CD4-positive, alpha-beta T cell (primary cell): ENCODE measurements around the gene CFB. TPM values are rescaled to one million over a fixed set of nuclear protein-coding genes. Genes with fewer than 3 reads are reported as not detected.

Experiments used
- ATAC-seq: fragments of 200-7000 bp; cut with Tn5 transposase; one replicate; pipeline ENCODE4 v1.10.0; 2022; ENCODE audit warnings: mild to moderate bottlenecking; ENCODE audit not compliant: poor library complexity
- CTCF ChIA-PET: fragments of 350-600 bp; sonication (Branson Sonifier 250); formaldehyde crosslinking; loops from one replicate; lab custom pipeline; 2021; ENCODE audit warnings: antibody characterized with exemption, inconsistent platforms; lab: Charles Lee
- POLR2A ChIA-PET: fragments of 350-600 bp; sonication (Branson Sonifier 250); formaldehyde crosslinking; loops from one replicate; lab custom pipeline; 2021; ENCODE audit warnings: antibody characterized with exemption, inconsistent platforms; lab: Charles Lee
- DNase-seq, 14 experiments: peaks; one replicate each; pipeline ENCODE4 v3.0.0-alpha.2; 2013 to 2020; ENCODE audit warnings: mixed read lengths in 2 of 14
- H3K27ac ChIP-seq, 2 donors: one replicate each; pipeline versions ENCODE4 v1.5.1 to v1.7.0; 2013; ENCODE audit warnings: low read length in 2 of 2, low read depth in 1 of 2, mild to moderate bottlenecking in 1 of 2
- H3K27me3 ChIP-seq, 2 experiments: 1 replicate in 1 of 2; 2 replicates in 1 of 2; pipeline versions ENCODE4 v1.6.1 to v1.7.0; 2013; ENCODE audit warnings: low read length in 2 of 2, control low read depth in 1 of 2, mild to moderate bottlenecking in 1 of 2, moderate library complexity in 1 of 2; ENCODE audit not compliant: insufficient read depth in 2 of 2, control insufficient read depth in 1 of 2
- H3K36me3 ChIP-seq: one replicate; pipeline ENCODE4 v1.6.1; 2013; ENCODE audit warnings: low read length, control low read depth; ENCODE audit not compliant: insufficient read depth
- H3K4me1 ChIP-seq: one replicate; pipeline ENCODE4 v1.6.1; 2013; ENCODE audit warnings: low read length, control low read depth; ENCODE audit not compliant: insufficient read depth
- H3K4me3 ChIP-seq: one replicate; pipeline ENCODE4 v1.5.1; 2013; ENCODE audit warnings: mild to moderate bottlenecking, low read length, moderate library complexity
- H3K9me3 ChIP-seq, 2 experiments: 1 replicate in 1 of 2; 2 replicates in 1 of 2; pipeline versions ENCODE4 v1.6.1 to v1.7.0; 2013; ENCODE audit warnings: low read length in 2 of 2, mild to moderate bottlenecking in 2 of 2, control low read depth in 1 of 2, moderate library complexity in 1 of 2; ENCODE audit not compliant: control insufficient read depth in 1 of 2, insufficient read depth in 1 of 2
- H3K27ac Mint-ChIP-seq: one replicate; pipeline ENCODE4 v1.8.0; 2020; ENCODE audit warnings: mixed read lengths
- H3K27me3 Mint-ChIP-seq: one replicate; pipeline ENCODE4 v1.8.0; 2021; ENCODE audit warnings: mixed read lengths
- H3K36me3 Mint-ChIP-seq: one replicate; pipeline ENCODE4 v1.8.0; 2021; ENCODE audit warnings: low read depth, mixed read lengths
- H3K4me1 Mint-ChIP-seq: one replicate; pipeline ENCODE4 v1.8.0; 2021; ENCODE audit warnings: low read depth, mixed read lengths
- H3K4me3 Mint-ChIP-seq: one replicate; pipeline ENCODE4 v1.8.0; 2020; ENCODE audit warnings: mild to moderate bottlenecking, mixed read lengths
- H3K9me3 Mint-ChIP-seq: one replicate; pipeline ENCODE4 v1.8.0; 2020; ENCODE audit warnings: mixed read lengths
- CTCF ChIP-seq: fragments of 200-600 bp; IDR thresholded peaks from one replicate; pipeline ENCODE4 v1.8.0; 2022; ENCODE audit warnings: antibody characterized with exemption, mild to moderate bottlenecking
- intact Hi-C, 2 experiments: fragments of 100-400 bp; cut with DNase I in 1 of 2; cut with micrococcal nuclease in 1 of 2; formaldehyde crosslinking; loops; one replicate each; pipeline versions ENCODE4 v1.15.1 to v1.9.0; 2023 to 2025; cut with DNase I, micrococcal nuclease
- total RNA-seq, 174 experiments: library from RNA in 2 of 174; stranded (reverse) in 2 of 174; gene quantifications; one replicate each; pipeline ENCODE4 v1.2.3 and lab custom pipeline; 2021 to 2026

The CFB gene
- total RNA-seq, 2 experiments from 2014 or later = 1.5 to 2.2 TPM

- peak; percentile 53 for ATAC-seq
- peaks cover 48% of the 10 kb centered on the region for H3K4me1 ChIP-seq
- H3K27ac ChIP-seq = peak within 1 kb of the TSS; percentile 82 to 89
- no peaks in the 10 kb centered on the region for H3K9me3 ChIP-seq
- DNase-seq = peak; percentile 69 to 94 (median 82)
- H3K27me3 ChIP-seq = no peaks in the 10 kb centered on the region
- intact Hi-C loops = loop anchor here (2.0 to 5.0 kb wide), 6 partner anchors 35 to 350 kb away; partner anchors contain the start of genes NELFE (in 2 of the 2), SKIC2 (in 2 of the 2), ATP6V1G2 (in 1 of the 2) and GPSM3 (in 1 of the 2)
- H3K9me3 Mint-ChIP-seq = no peaks in the 10 kb centered on the region
- H3K27ac Mint-ChIP-seq = peak within 1 kb of the TSS; percentile 98
- H3K4me3 Mint-ChIP-seq = peak within 1 kb of the TSS; percentile 98
- H3K36me3 ChIP-seq = peaks cover 16% of the 10 kb centered on the region
- no peak for TF ChIP-seq CTCF
- ChIA-PET CTCF (interaction anchor here (0.7 to 1.3 kb wide), 4 partner anchors 9 to 74 kb away, joined by 3 to 4 read pairs (median 4); partner anchors contain the start of gene DXO), POLR2A (interaction anchor here (0.6 to 2.7 kb wide), 22 partner anchors 33 to 1074 kb away, joined by 3 to 21 read pairs (median 4); partner anchors contain the start of genes ABHD16A, BAG6, DDX39B and DXO)
- H3K4me3 ChIP-seq = peak within 1 kb of the TSS; percentile 99
- peaks cover 46% of the 10 kb centered on the region for H3K36me3 Mint-ChIP-seq
- no peaks in the 10 kb centered on the region for H3K27me3 Mint-ChIP-seq
- peaks cover 43% of the 10 kb centered on the region for H3K4me1 Mint-ChIP-seq
These were observed 48.1 kb upstream of the CFB start, which contains the start of gene EHMT2 for GRCh38 chr6:31897612-31898382. TSS of gene EHMT2 (minus strand) at chr6:31897698. CDS start at chr6:31897677, 21 bp downstream.

- intact Hi-C loops = loop anchor here (2.0 to 5.0 kb wide), 4 partner anchors 36 to 351 kb away; partner anchors contain the start of genes ATP6V1G2 (in 1 of the 2), GPSM3 (in 1 of the 2), NELFE (in 1 of the 2) and NEU1 (in 1 of the 2)
- peak overlapping the region; percentile 82 to 89 for H3K27ac ChIP-seq
- TF ChIP-seq CTCF = no peak
- H3K36me3 ChIP-seq = peaks cover 9% of the 10 kb centered on the region
- POLR2A ChIA-PET = interaction anchor here (0.6 to 2.7 kb wide), 19 partner anchors 35 to 1073 kb away, joined by 3 to 21 read pairs (median 4); partner anchors contain the start of genes ABHD16A, BAG6, DDX39B and DXO
- Mint-ChIP-seq H3K4me3 (peak overlapping the region; percentile 98), H3K36me3 (peaks cover 39% of the 10 kb centered on the region), H3K9me3 (no peaks in the 10 kb centered on the region), H3K27me3 (no peaks in the 10 kb centered on the region), H3K27ac (peak overlapping the region; percentile 98), H3K4me1 (peaks cover 46% of the 10 kb centered on the region)
- peak overlapping the region; percentile 99 for H3K4me3 ChIP-seq
- no peaks in the 10 kb centered on the region for H3K9me3 ChIP-seq
- peaks cover 50% of the 10 kb centered on the region for H3K4me1 ChIP-seq
- ATAC-seq = peak; percentile 53
- no peaks in the 10 kb centered on the region for H3K27me3 ChIP-seq
- CTCF ChIA-PET = interaction anchor here (1.1 to 1.3 kb wide), 3 partner anchors 9 to 73 kb away, joined by 3 to 4 read pairs (median 4); partner anchors contain the start of gene DXO
- peak in 8 of 14 experiments; percentile 15 to 80 (median 44) for DNase-seq
These were observed 47.4 kb upstream of the CFB start for GRCh38 chr6:31898383-31899011.

- intact Hi-C loops = loop anchor here (2.0 to 5.0 kb wide), 4 partner anchors 36 to 352 kb away; partner anchors contain the start of genes ATP6V1G2 (in 1 of the 2), GPSM3 (in 1 of the 2), NELFE (in 1 of the 2) and NEU1 (in 1 of the 2)
- H3K4me3 Mint-ChIP-seq = peak overlapping the region; percentile 86
- H3K36me3 ChIP-seq = peaks cover 6% of the 10 kb centered on the region
- no peaks in the 10 kb centered on the region for H3K27me3 Mint-ChIP-seq
- no peak for TF ChIP-seq CTCF
- H3K4me1 ChIP-seq = peaks cover 50% of the 10 kb centered on the region
- H3K9me3 ChIP-seq = no peaks in the 10 kb centered on the region
- peak overlapping the region; percentile 98 for H3K27ac Mint-ChIP-seq
- H3K9me3 Mint-ChIP-seq = no peaks in the 10 kb centered on the region
- ATAC-seq (no peak), DNase-seq (no peak)
- POLR2A ChIA-PET = interaction anchor here (0.7 to 2.3 kb wide), 6 partner anchors 59 to 278 kb away, joined by 3 to 18 read pairs (median 6); partner anchors contain the start of genes ABHD16A, BAG6, FKBPL and HSPA1B
- peaks cover 32% of the 10 kb centered on the region for H3K36me3 Mint-ChIP-seq
- peaks cover 46% of the 10 kb centered on the region for H3K4me1 Mint-ChIP-seq
- CTCF ChIA-PET = interaction anchor here (1.1 kb wide), 1 partner anchor 10 kb away, joined by 3 read pairs; no protein-coding TSS in a partner anchor
- no peaks in the 10 kb centered on the region for H3K27me3 ChIP-seq
- no peak overlapping the region for H3K27ac ChIP-seq
- H3K4me3 ChIP-seq = no peak overlapping the region
These were observed 46.7 kb upstream of the CFB start for GRCh38 chr6:31899215-31899614.
